Tibial artery (tissue), 4 donors: Measurements from ENCODE around the gene SCYL3.
"Not testable (repeated sequence)": the region's sequence is repeated elsewhere in the genome, so short reads cannot be mapped to it uniquely, and the experiment has no call there.

Source experiments
- DNase-seq, 2 donors: peaks; one replicate each; pipeline ENCODE4 v3.0.0-alpha.2; 2019
- H3K27ac ChIP-seq, 2 donors: fragments of 200-600 bp; sonication (generic) in 1 of 2; 1 replicate in 1 of 2; 2 replicates in 1 of 2; pipeline ENCODE4 v1.5.1; 2018 to 2019; ENCODE audit warnings: mild to moderate bottlenecking in 1 of 2
- H3K27me3 ChIP-seq, 2 donors: fragments of 200-600 bp; sonication (generic) in 1 of 2; one replicate each; pipeline versions ENCODE4 v1.5.1 to v1.6.0; 2016 to 2019
- H3K36me3 ChIP-seq, 3 donors: fragments of 200-600 bp; sonication (generic) in 2 of 3; one replicate each; pipeline ENCODE4 v1.5.1; 2016 to 2019; ENCODE audit warnings: mild to moderate bottlenecking in 2 of 3
- H3K4me1 ChIP-seq, 4 donors: fragments of 200-600 bp; sonication (generic) in 2 of 4; 1 replicate in 3 of 4; 2 replicates in 1 of 4; pipeline ENCODE4 v1.5.1; 2016 to 2019
- H3K4me3 ChIP-seq, 2 donors: fragments of 200-600 bp; sonication (generic) in 1 of 2; 1 replicate in 1 of 2; 2 replicates in 1 of 2; pipeline ENCODE4 v1.5.1; 2018 to 2019; ENCODE audit warnings: mild to moderate bottlenecking in 2 of 2
- H3K9me3 ChIP-seq, 3 donors: fragments of 200-600 bp; sonication (generic) in 1 of 3; one replicate each; pipeline ENCODE4 v1.5.1; 2016 to 2019
- intact Hi-C: fragments of 100-400 bp; cut with DNase I; formaldehyde crosslinking; loops from one replicate; pipeline ENCODE4 v1.15.0; 2023; ENCODE audit warnings: low total_unique reads
- TF ChIP-seq, protein P1 (sequence below), 2 experiments: fragments of 200-600 bp in 1 of 2; fragments of 450-650 bp in 1 of 2; IDR thresholded peaks; one replicate each; pipeline ENCODE4 v1.5.1; 2017 to 2019; ENCODE audit warnings: antibody characterized with exemption in 2 of 2, mild to moderate bottlenecking in 1 of 2, moderate library complexity in 1 of 2

The SCYL3 gene

DNA sequence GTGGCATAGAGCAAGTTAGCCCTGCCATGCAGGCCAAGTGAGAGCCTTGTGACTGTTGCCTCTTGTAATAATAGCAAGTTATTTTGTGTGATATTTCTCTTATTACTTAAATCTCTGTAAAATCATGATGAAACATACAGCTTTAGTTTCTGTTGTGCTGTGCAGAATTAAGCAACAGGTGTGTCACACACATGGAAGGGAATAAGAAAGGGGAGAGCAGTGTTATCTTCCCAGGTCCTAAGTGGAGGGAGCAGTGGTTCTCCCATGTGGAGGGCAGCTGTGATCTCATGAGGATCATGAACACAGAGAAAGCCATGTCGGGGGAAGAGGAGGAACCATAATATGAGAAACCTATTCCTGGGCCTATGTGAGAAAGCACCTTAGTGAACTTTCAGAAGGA, 25.2 kb upstream of the SCYL3 start:
- no peak overlapping the region for H3K27ac ChIP-seq
- H3K27me3 ChIP-seq, result no peaks in the 10 kb centered on the region
- intact Hi-C loops, result no loop called here
- no peak overlapping the region for H3K4me3 ChIP-seq
- no peak for DNase-seq
- H3K36me3 ChIP-seq, result peaks cover 0 to 22% (median 7%) of the 10 kb centered on the region in 3 donors
- TF ChIP-seq, protein P1, sequence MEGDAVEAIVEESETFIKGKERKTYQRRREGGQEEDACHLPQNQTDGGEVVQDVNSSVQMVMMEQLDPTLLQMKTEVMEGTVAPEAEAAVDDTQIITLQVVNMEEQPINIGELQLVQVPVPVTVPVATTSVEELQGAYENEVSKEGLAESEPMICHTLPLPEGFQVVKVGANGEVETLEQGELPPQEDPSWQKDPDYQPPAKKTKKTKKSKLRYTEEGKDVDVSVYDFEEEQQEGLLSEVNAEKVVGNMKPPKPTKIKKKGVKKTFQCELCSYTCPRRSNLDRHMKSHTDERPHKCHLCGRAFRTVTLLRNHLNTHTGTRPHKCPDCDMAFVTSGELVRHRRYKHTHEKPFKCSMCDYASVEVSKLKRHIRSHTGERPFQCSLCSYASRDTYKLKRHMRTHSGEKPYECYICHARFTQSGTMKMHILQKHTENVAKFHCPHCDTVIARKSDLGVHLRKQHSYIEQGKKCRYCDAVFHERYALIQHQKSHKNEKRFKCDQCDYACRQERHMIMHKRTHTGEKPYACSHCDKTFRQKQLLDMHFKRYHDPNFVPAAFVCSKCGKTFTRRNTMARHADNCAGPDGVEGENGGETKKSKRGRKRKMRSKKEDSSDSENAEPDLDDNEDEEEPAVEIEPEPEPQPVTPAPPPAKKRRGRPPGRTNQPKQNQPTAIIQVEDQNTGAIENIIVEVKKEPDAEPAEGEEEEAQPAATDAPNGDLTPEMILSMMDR (IDR thresholded peaks at IDR 0.05), result no peak
- peaks cover 0 to 4% (median 0%) of the 10 kb centered on the region in 4 donors for H3K4me1 ChIP-seq
- H3K9me3 ChIP-seq, result no peaks in the 10 kb centered on the region

DNA sequence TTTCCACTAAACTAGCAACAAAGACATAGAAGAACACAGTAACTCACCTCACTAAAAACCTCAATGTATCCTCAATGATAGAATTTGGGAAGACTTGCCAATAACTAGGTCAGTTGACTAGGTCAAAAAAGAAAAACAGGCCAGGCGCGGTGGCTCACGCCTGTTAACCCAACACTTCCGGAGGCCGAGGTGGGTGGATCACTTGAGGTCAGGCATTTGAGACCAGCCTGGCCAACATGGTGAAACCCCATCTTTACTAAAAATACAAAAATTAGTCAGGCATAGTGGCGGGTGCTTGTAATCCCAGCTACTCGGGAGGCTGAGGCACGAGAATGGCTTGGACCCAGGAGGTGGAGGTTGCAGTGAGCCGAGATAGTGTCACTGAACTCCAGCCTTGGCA, 24.5 kb upstream of the SCYL3 start:
- H3K27me3 ChIP-seq, intact Hi-C loops, H3K4me3 ChIP-seq, H3K4me1 ChIP-seq, DNase-seq, H3K9me3 ChIP-seq, H3K27ac ChIP-seq: not testable (repeated sequence)
- H3K36me3 ChIP-seq, result peaks cover 0 to 22% (median 7%) of the 10 kb centered on the region in 3 donors

DNA sequence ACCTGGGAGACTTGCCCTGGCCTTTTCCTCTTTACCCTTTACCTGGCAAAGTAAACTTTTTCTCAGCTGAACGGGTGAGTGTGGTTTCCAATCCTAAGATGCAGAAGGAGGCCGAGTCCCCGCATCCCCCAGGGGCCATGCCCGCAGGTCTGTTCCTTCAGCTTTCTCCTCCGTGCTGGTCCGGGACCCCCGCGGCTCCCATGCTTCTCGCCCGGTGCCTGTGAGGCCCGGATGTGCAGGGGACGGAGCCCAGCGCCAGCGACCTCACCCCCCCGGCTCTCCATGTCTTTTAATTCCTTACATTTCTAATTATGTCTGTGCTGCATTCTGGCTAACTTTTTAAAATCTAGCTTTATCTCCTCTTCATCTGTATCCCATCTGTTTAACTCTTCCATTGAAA, 21.5 kb upstream of the SCYL3 start:
- H3K4me1 ChIP-seq, result peaks cover 0 to 4% (median 0%) of the 10 kb centered on the region in 4 donors
- intact Hi-C loops, result no loop called here
- TF ChIP-seq, protein P1 (IDR thresholded peaks at IDR 0.05), result no peak
- H3K4me3 ChIP-seq, result no peak overlapping the region
- no peaks in the 10 kb centered on the region for H3K9me3 ChIP-seq
- no peak overlapping the region for H3K27ac ChIP-seq
- no peaks in the 10 kb centered on the region for H3K27me3 ChIP-seq
- no peak for DNase-seq
- H3K36me3 ChIP-seq, result peaks cover 0 to 11% (median 0%) of the 10 kb centered on the region in 3 donors

DNA sequence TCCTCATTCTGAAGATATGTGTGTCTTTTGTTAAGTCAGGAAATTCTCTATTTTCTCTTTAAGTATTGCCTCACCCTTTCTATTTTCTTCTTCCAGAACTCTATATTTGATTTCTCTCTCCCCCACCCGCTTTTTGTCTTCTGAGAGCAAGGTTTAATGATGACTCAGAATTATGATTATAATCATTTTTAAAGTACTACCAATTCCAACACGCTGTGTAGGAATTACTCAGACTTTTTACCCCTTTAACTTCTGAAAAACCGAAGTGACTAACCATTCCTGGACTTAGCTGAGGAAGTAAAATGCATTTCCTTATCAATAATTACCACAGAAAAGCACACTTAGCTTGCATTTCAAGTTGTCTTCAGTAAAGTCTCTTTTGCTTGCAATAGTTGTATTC, 20.8 kb upstream of the SCYL3 start:
- DNase-seq, result no peak
- Histone ChIP-seq H3K4me3 (no peak overlapping the region), H3K27ac (no peak overlapping the region), H3K27me3 (no peaks in the 10 kb centered on the region), H3K36me3 (peaks cover 0 to 8% (median 0%) of the 10 kb centered on the region in 3 donors), H3K4me1 (peaks cover 0 to 2% (median 0%) of the 10 kb centered on the region in 4 donors), H3K9me3 (no peaks in the 10 kb centered on the region)
- intact Hi-C loops, result no loop called here
- TF ChIP-seq, protein P1 (IDR thresholded peaks at IDR 0.05), result no peak

DNA sequence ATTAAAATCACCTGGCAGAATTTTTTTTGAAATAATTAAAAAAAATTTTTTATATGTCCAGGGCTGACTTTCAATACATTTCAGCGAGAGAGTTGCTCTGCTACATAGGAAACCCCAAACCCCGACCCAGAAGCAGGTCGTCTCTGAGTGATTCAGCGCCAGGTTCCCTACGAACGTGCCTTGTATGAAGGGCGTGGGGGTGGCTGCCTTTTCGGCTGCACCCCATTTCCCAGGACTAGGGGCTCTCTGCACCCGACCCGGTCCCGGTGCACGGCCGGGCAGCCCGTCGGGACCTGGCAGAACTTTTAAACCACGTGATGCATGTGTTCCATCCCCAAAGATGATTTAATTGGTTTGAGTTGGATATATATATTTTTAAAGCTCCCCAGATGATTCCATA, 15.8 kb upstream of the SCYL3 start:
- DNase-seq, result no peak
- Histone ChIP-seq H3K9me3 (no peaks in the 10 kb centered on the region), H3K4me3 (no peak overlapping the region), H3K27me3 (no peaks in the 10 kb centered on the region), H3K27ac (no peak overlapping the region), H3K4me1 (no peaks in the 10 kb centered on the region), H3K36me3 (no peaks in the 10 kb centered on the region)
- intact Hi-C loops, result no loop called here
- TF ChIP-seq, protein P1 (IDR thresholded peaks at IDR 0.05), result no peak

DNA sequence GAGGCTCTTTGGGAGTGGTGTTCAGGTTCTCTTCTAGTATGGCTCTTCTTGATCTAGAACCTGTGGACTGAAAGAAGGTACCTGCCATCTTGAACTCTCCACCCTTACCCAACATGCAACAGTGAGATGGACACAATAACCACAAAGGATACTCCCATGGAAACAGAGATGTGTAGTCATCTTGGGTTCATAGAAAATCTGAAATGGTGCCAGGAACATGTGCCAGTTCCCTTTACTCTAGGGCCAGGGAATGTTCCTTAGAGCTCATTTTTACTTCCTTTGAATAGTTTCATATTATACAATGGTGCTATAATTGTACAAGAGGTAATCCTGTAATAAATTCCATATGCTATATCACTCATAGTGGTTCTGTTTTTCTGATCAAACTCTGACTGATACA, 13.2 kb upstream of the SCYL3 start:
- TF ChIP-seq, protein P1 (IDR thresholded peaks at IDR 0.05), result no peak
- Histone ChIP-seq H3K27me3 (no peaks in the 10 kb centered on the region), H3K36me3 (no peaks in the 10 kb centered on the region), H3K4me3 (no peak overlapping the region), H3K4me1 (no peaks in the 10 kb centered on the region), H3K9me3 (no peaks in the 10 kb centered on the region), H3K27ac (no peak overlapping the region)
- intact Hi-C loops, result no loop called here
- DNase-seq, result no peak
